IMR-90 (cell line): ENCODE results near the gene SLC12A8. TPM values are rescaled to one million over a fixed set of nuclear protein-coding genes. Genes with fewer than 3 reads are reported as not detected.

ENCODE experiments used
- ATAC-seq: fragments of 200-7000 bp; cut with Tn5 transposase; 2 replicates; pipeline ENCODE4 v1.9.1; 2020; ENCODE audit warnings: low read depth, mild to moderate bottlenecking, moderate library complexity
- BruUV-seq: library from RNA; stranded (reverse); fragments of 400-500 nt; replicated peaks from 2 replicates; lab custom pipeline; 2021; lab: Mats Ljungman, UMichigan
- CTCF ChIA-PET: fragments of 300-600 bp; formaldehyde crosslinking; extraction: SDS; loops from one replicate; lab custom pipeline; 2021; ENCODE audit warnings: antibody characterized with exemption; lab: Yijun Ruan, JAX
- POLR2A ChIA-PET: fragments of 300-600 bp; sonication (Branson Sonifier 250); formaldehyde crosslinking; loops from one replicate; lab custom pipeline; 2022; ENCODE audit warnings: antibody characterized with exemption; ENCODE audit not compliant: unreplicated experiment; lab: Charles Lee
- DNase-seq: peaks from one replicate; pipeline ENCODE4 v3.0.0; 2013
- H2AFZ ChIP-seq: replicated peaks from 2 replicates; pipeline ENCODE3; 2013; ENCODE audit warnings: low read length, mild to moderate bottlenecking; ENCODE audit not compliant: poor library complexity
- H2AK5ac ChIP-seq: 2 replicates; pipeline ENCODE4 v1.6.1; 2013; ENCODE audit warnings: low read depth, low read length, inconsistent platforms
- H2AK9ac ChIP-seq: replicated peaks from 2 replicates; pipeline ENCODE3; 2013; ENCODE audit warnings: mild to moderate bottlenecking, low read depth, low read length, moderate library complexity; ENCODE audit not compliant: poor library complexity
- H2BK120ac ChIP-seq: 2 replicates; pipeline ENCODE4 v1.6.1; 2013; ENCODE audit warnings: low read depth, low read length, inconsistent platforms
- H2BK15ac ChIP-seq: 3 replicates; pipeline ENCODE4 v1.6.1; 2013; ENCODE audit warnings: low read depth, low read length, inconsistent platforms
- H2BK20ac ChIP-seq: 2 replicates; pipeline ENCODE4 v1.6.1; 2013; ENCODE audit warnings: low read depth, mild to moderate bottlenecking, inconsistent platforms, low read length, moderate library complexity
- H2BK5ac ChIP-seq: 2 replicates; pipeline ENCODE4 v1.6.1; 2013; ENCODE audit warnings: mild to moderate bottlenecking, low read depth, low read length, inconsistent platforms; ENCODE audit not compliant: poor library complexity, severe bottlenecking
- H3K14ac ChIP-seq: replicated peaks from 2 replicates; pipeline ENCODE4 v1.6.1; 2013; ENCODE audit warnings: low read depth, low read length, inconsistent platforms
- H3K18ac ChIP-seq: 2 replicates; pipeline ENCODE4 v1.6.1; 2013; ENCODE audit warnings: low read depth, low read length, control low read depth
- H3K23ac ChIP-seq: 2 replicates; pipeline ENCODE4 v1.6.1; 2013; ENCODE audit warnings: low read depth, low read length, inconsistent platforms
- H3K27ac ChIP-seq: 2 replicates; pipeline ENCODE4 v1.5.1; 2013; ENCODE audit warnings: mild to moderate bottlenecking, control low read depth, low read length; ENCODE audit not compliant: insufficient read depth
- H3K27me3 ChIP-seq: 2 replicates; pipeline ENCODE4 v1.6.1; 2013; ENCODE audit warnings: low read length; ENCODE audit not compliant: control insufficient read depth, insufficient read depth
- H3K36me3 ChIP-seq: 2 replicates; pipeline ENCODE4 v1.6.1; 2013; ENCODE audit warnings: low read length, mixed read lengths; ENCODE audit not compliant: control insufficient read depth, insufficient read depth
- H3K4ac ChIP-seq: 2 replicates; pipeline ENCODE4 v1.6.1; 2013; ENCODE audit warnings: low read depth, low read length, inconsistent platforms
- H3K4me1 ChIP-seq: 2 replicates; pipeline ENCODE4 v1.6.1; 2013; ENCODE audit warnings: low read length, mixed read lengths; ENCODE audit not compliant: control insufficient read depth, insufficient read depth
- H3K4me2 ChIP-seq: 2 replicates; pipeline ENCODE4 v1.6.1; 2013; ENCODE audit warnings: low read depth, mild to moderate bottlenecking, control low read depth, low read length, moderate library complexity
- H3K4me3 ChIP-seq: 2 replicates; pipeline ENCODE4 v1.5.1; 2013; ENCODE audit warnings: low read depth, mild to moderate bottlenecking, control low read depth, low read length, moderate library complexity; ENCODE audit not compliant: insufficient read depth
- H3K56ac ChIP-seq: 2 replicates; pipeline ENCODE4 v1.6.1; 2013; ENCODE audit warnings: low read length, inconsistent platforms; ENCODE audit not compliant: insufficient read depth; ENCODE audit errors: extremely low read depth
- H3K79me1 ChIP-seq, 2 experiments: 2 replicates each; pipeline ENCODE4 v1.6.1; 2013; ENCODE audit warnings: low read length in 2 of 2, inconsistent platforms in 1 of 2, low read depth in 1 of 2
- H3K9ac ChIP-seq: 2 replicates; pipeline ENCODE4 v1.6.1; 2013; ENCODE audit warnings: low read depth, low read length, control low read depth
- H3K9me1 ChIP-seq: 2 replicates; pipeline ENCODE4 v1.6.1; 2013; ENCODE audit warnings: low read length, inconsistent platforms; ENCODE audit not compliant: insufficient read depth
- H3K9me3 ChIP-seq: 2 replicates; pipeline ENCODE4 v1.6.1; 2013; ENCODE audit warnings: low read length; ENCODE audit not compliant: control insufficient read depth, insufficient read depth
- H4K20me1 ChIP-seq: 2 replicates; pipeline ENCODE4 v1.6.1; 2013; ENCODE audit warnings: low read length, inconsistent platforms; ENCODE audit not compliant: insufficient read depth
- H4K5ac ChIP-seq: 2 replicates; pipeline ENCODE4 v1.6.1; 2013; ENCODE audit warnings: mild to moderate bottlenecking, low read depth, low read length, control low read depth
- H4K8ac ChIP-seq, 2 experiments: 2 replicates each; pipeline ENCODE4 v1.6.1; 2013; ENCODE audit warnings: low read depth in 2 of 2, low read length in 2 of 2, control low read depth in 1 of 2, inconsistent platforms in 1 of 2
- H4K91ac ChIP-seq: 2 replicates; pipeline ENCODE4 v1.6.1; 2013; ENCODE audit warnings: low read depth, low read length, inconsistent platforms; ENCODE audit not compliant: insufficient read depth
- BHLHE40 ChIP-seq: fragments of 150-350 bp; IDR thresholded peaks from 2 replicates; pipeline ENCODE4 v1.6.1; 2016; ENCODE audit warnings: mild to moderate bottlenecking, low read depth, low read length
- CEBPB ChIP-seq: IDR thresholded peaks from 2 replicates; pipeline ENCODE4 v1.6.1; 2012; ENCODE audit warnings: low read depth, low read length, improper control_type of control experiment
- CHD1 ChIP-seq: IDR thresholded peaks from 2 replicates; pipeline ENCODE4 v1.6.1; 2012; ENCODE audit warnings: low read depth, low read length, improper control_type of control experiment
- CTCF ChIP-seq: conservative IDR thresholded peaks from 2 replicates; pipeline ENCODE4 v1.5.1; 2012; ENCODE audit warnings: mild to moderate bottlenecking, low read depth, low read length, improper control_type of control experiment
- ELK1 ChIP-seq: fragments of 150-350 bp; IDR thresholded peaks from 2 replicates; pipeline ENCODE4 v1.6.1; 2016; ENCODE audit warnings: low read depth, mild to moderate bottlenecking, low read length, moderate library complexity, borderline replicate concordance
- FOS ChIP-seq: fragments of 150-350 bp; IDR thresholded peaks from 2 replicates; pipeline ENCODE4 v1.6.1; 2016; ENCODE audit warnings: low read depth, low read length
- MAFK ChIP-seq: IDR thresholded peaks from 2 replicates; pipeline ENCODE4 v1.6.1; 2012; ENCODE audit warnings: low read depth, low read length, improper control_type of control experiment
- MAZ ChIP-seq: IDR thresholded peaks from 2 replicates; pipeline ENCODE4 v1.6.1; 2012; ENCODE audit warnings: low read depth, mild to moderate bottlenecking, low read length, improper control_type of control experiment, moderate library complexity, borderline replicate concordance
- MXI1 ChIP-seq: IDR thresholded peaks from 2 replicates; pipeline ENCODE4 v1.6.1; 2012; ENCODE audit warnings: low read depth, mild to moderate bottlenecking, low read length, moderate library complexity, borderline replicate concordance
- NFE2L2 ChIP-seq: fragments of 150-350 bp; IDR thresholded peaks from 2 replicates; pipeline ENCODE4 v1.6.1; 2016; ENCODE audit warnings: low read depth, mild to moderate bottlenecking, low read length
- POLR2A ChIP-seq: IDR thresholded peaks from 2 replicates; pipeline ENCODE4 v1.6.1; 2012; ENCODE audit warnings: mild to moderate bottlenecking, low read depth, low read length
- RAD21 ChIP-seq: IDR thresholded peaks from 2 replicates; pipeline ENCODE4 v1.6.1; 2012; ENCODE audit warnings: low read length, improper control_type of control experiment
- RCOR1 ChIP-seq: IDR thresholded peaks from 2 replicates; pipeline ENCODE4 v1.6.1; 2012; ENCODE audit warnings: mild to moderate bottlenecking, low read length, improper control_type of control experiment; ENCODE audit not compliant: insufficient replicate concordance
- RFX5 ChIP-seq: IDR thresholded peaks from 2 replicates; pipeline ENCODE4 v1.8.0; 2012; ENCODE audit warnings: low read depth, mild to moderate bottlenecking, low read length, moderate library complexity
- SMC3 ChIP-seq: fragments of 150-350 bp; IDR thresholded peaks from 2 replicates; pipeline ENCODE4 v1.6.1; 2016; ENCODE audit warnings: low read depth, mild to moderate bottlenecking, antibody characterized with exemption, low read length, moderate library complexity
- USF2 ChIP-seq: fragments of 150-350 bp; IDR thresholded peaks from 2 replicates; pipeline ENCODE4 v1.6.1; 2017; ENCODE audit warnings: mild to moderate bottlenecking, antibody characterized with exemption, low read length, low read depth
- WGBS, 2 experiments: methylation state at CpG; one replicate each; pipeline versions ENCODE4 v1.1.5 to v1.1.7; 2013; ENCODE audit warnings: missing lambda C conversion rate in 2 of 2; ENCODE audit not compliant: insufficient read length in 1 of 2; ENCODE audit errors: extremely low coverage in 2 of 2; 5-methylcytosine and 5-hydroxymethylcytosine counted together
- dilution Hi-C: fragments of 300-500 bp; cut with HindIII; formaldehyde crosslinking; loops from one replicate; pipeline ENCODE4 v1.14.3; 2018; ENCODE audit warnings: low sequenced_read_pairs; ENCODE audit not compliant: unreplicated experiment
- in situ Hi-C: fragments of 300-500 bp; cut with MboI; formaldehyde crosslinking; loops from 3 replicates; pipeline ENCODE4 v1.14.3; 2019; ENCODE audit warnings: low sequenced_read_pairs, inconsistent platforms, mixed read lengths
- intact Hi-C: fragments of 100-400 bp; cut with micrococcal nuclease; formaldehyde crosslinking; loops from 2 replicates; pipeline ENCODE4 v1.10.0; 2022
- polyA plus RNA-seq, 3 experiments: library from polyadenylated mRNA; depleted of rRNA; stranded (reverse); fragments of >200 nt; gene quantifications; 2 replicates each; pipeline ENCODE4 v1.2.3, GENCODE V29; 2012; ENCODE audit warnings: low replicate concordance in 1 of 3
- total RNA-seq: library from RNA; depleted of rRNA; stranded (reverse); fragments of >200 nt; gene quantifications from 2 replicates; pipeline ENCODE4 v1.2.3, GENCODE V29; 2012

Gene SLC12A8
- total and polyA plus RNA-seq, 2 of the 4 experiments (the other 2 are of a cell fraction), result 2.2 to 4.3 TPM

DNA sequence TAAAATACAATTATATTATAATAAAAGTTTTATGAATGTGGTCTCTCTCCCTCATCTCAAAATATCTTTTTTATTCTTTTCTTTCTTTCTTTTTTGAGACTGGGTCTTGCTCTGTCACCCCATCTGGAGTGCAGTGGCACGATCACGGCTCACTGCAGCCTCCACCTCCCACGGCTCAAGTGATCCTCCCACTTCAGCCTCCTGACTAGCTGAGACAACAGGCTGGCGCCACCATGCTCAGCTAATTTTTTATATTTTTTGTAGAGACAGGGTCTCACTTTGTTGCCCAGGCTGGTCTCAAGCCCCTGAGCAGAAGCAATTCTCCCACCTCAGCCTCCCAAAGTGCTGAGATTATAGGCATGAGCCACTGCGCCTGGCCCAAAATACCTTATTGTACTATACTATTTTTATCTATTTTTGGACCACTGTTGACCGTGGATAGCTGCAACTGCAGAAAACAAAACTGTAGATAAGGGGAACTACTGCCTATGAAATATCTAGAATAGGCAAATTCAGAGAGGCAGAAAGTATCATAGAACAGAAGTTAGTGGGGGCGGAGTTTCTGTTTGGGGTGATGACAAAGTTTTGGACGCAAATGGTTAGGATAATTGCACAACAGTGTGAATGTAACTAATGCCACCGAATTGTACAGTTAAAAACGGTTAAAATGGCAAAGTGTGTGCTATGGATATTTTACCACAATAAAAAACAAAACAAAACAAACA, 66.6 kb downstream of the SLC12A8 start:
- Histone ChIP-seq H4K8ac (no peak overlapping the region), H3K4ac (no peak overlapping the region), H2BK15ac (no peak overlapping the region), H4K20me1 (no peaks in the 10 kb centered on the region), H3K9me3 (no peaks in the 10 kb centered on the region; the same call in 1 of the 2 replicates), H3K27me3 (no peaks in the 10 kb centered on the region), H2AK9ac (no peak overlapping the region), H3K79me1 (no peaks in the 10 kb centered on the region), H2BK120ac (no peak overlapping the region), H2AFZ (no peak overlapping the region), H3K14ac (no peak overlapping the region), H3K9ac (no peak overlapping the region), H3K4me2 (no peak overlapping the region), H3K4me3 (no peak overlapping the region), H2AK5ac (no peak overlapping the region), H3K4me1 (peaks cover 19% of the 10 kb centered on the region), H3K36me3 (no peaks in the 10 kb centered on the region), H3K18ac (no peak overlapping the region), H2BK20ac (no peak overlapping the region; the same call in 1 of the 2 replicates), H4K5ac (no peak overlapping the region), H3K27ac (no peak overlapping the region), H3K23ac (no peak overlapping the region), H2BK5ac (no peak overlapping the region), H4K91ac (no peak overlapping the region), H3K9me1 (peaks cover 16% of the 10 kb centered on the region), H3K56ac (no peak overlapping the region)
- ChIA-PET POLR2A (no interaction called here), CTCF (no interaction called here)
- no CpG with 5 or more reads among the region's 10 CpGs for WGBS, 2 experiments
- intact Hi-C loops, result no loop called here
- dilution Hi-C loops, result no loop called here
- no peak for DNase-seq
- in situ Hi-C loops, result no loop called here
- TF ChIP-seq ELK1, result no peak
- no peak for TF ChIP-seq USF2
- no peak for TF ChIP-seq MAFK
- no peak for TF ChIP-seq MXI1
- no peak for TF ChIP-seq CHD1
- TF ChIP-seq MAZ, result no peak
- no peak for TF ChIP-seq RCOR1
- TF ChIP-seq RAD21, result no peak
- TF ChIP-seq POLR2A, result no peak
- TF ChIP-seq FOS, result no peak
- TF ChIP-seq SMC3, result no peak
- TF ChIP-seq NFE2L2, result no peak
- no peak for TF ChIP-seq RFX5
- TF ChIP-seq CTCF, result no peak
- no peak for TF ChIP-seq BHLHE40
- TF ChIP-seq CEBPB, result no peak
- BruUV-seq, result no TSS peak
- ATAC-seq, result no peak
